ENCODE results near the gene DNAJC17.

Gene DNAJC17

DNA sequence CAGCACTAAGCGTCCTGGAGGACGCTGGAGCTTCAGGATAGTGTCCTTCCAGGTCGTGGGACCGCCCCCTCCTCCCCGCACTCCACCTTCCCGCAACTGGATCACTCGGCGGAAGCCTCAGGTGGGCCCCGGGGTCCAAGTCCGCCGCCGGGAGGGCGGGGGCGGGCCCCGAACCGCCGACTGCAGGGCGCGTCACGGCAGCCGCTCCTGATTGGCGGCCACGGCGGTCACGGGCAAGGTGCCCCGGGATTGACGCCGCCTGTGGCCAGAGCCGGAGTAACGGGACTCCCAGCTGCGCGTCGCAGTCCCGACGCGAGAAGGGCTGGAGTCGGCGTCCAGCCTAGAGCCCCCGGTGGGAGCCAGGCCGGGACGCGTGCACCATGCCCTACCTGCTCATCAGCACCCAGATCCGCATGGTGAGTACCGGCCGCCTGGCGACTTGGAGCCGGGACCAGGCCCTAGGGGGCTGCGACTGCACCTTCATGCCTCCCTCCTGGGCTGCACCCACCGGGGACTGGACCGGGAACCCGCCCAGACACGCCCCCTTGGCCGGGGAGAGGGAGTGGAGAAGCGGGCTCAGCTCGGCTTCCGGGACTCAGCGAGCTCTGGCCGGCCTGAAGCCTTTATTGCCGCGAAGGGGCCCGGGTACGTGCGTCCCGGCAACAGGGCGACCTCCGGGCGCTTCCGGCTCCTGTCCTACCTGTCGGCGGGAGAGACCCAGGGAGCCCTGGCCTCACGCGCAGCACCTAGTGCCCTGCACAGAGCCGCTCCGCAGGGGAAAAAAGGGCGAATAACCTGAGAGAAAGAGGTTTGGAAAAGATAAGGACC is 43.3 kb downstream of the DNAJC17 start, which contains the start of gene GCHFR:
Gene GCHFR (plus strand): TSS at position 268 of the 828 bp plus-strand sequence. CDS start 113 bp downstream, at position 381.
- peak; percentile 57 for DNase-seq

DNA sequence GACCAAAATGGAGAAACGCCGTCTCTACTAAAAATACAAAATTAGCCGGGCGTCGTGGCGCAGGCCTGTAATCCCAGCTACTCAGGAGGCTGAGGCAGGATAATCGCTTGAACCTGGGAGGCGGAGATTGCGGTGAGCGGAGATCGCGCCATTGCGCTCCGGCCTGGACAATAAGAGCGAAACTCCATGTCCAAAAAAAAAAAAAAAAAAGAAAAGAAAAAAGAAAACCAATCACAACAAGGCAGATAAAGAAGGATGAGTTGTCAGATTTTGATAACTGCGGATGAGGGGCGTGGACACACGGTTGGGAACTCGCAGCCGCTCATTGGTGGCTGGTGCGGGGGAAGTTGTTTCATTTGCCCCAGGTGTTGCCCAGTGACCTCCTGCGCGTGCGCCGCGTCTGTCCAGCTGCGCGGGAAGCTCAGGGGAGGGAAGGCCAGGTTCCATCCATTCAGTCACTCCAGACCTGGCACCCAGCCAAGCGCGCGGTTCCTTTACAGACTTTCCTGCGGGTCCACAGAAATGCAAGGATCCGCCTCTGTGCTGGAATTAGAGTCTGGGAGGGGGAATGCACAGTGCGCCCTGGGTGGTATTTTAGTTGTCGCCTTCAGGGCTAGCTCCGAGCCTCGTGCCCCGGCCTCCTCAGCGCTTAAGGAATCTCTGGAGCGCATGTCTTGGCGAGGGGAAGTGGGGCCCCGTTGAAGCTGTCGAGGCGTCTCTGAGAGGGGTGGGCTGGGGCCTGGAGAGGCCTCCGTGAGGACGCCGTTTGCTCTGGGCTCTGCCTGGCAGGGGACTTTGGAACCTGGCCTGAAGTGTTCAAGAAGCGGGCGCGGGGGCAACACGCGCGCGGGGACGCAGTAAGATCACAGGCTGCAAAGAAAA is 44.1 kb downstream of the DNAJC17 start:
- DNase-seq: no peak

DNA sequence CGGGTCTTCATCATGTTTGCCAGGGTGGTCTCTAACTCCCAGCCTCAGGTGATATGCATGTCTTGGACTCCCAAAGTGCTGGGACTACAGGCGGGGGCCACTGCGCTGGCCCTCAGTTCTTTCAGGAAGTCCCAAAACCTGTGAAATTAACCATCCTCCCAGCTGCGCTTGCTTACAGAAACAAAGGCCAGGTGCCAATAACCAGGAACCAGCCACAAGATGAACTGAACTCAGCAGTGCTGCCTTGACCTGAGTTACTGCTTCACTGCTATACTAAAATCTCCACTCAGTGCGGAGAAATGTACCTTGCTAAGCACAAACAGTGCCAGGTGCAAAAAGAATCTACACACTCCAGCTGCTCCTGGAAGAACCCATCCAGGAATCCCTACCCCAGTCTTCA is 47.3 kb downstream of the DNAJC17 start:
- no peak for DNase-seq

DNA sequence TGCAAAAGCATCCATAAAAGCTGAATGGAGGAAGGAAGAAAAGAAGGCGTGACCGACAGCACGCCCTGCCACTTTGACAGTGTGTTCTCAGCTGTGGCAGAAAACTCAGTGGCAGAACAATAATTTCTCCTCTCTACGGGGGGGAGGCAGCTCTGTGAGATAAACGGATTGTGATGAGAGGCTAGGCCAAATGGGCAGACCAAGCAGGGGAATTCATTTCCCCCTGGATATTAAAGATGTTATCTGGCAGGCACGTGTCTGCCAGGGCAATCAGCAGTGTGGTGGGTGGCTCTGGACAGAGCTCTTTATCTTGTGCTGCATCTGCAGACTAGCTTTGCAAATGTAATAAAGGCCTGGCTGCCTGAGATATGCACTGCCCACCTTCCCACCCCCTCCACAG is 50.3 kb downstream of the DNAJC17 start:
- no peak for DNase-seq

DNA sequence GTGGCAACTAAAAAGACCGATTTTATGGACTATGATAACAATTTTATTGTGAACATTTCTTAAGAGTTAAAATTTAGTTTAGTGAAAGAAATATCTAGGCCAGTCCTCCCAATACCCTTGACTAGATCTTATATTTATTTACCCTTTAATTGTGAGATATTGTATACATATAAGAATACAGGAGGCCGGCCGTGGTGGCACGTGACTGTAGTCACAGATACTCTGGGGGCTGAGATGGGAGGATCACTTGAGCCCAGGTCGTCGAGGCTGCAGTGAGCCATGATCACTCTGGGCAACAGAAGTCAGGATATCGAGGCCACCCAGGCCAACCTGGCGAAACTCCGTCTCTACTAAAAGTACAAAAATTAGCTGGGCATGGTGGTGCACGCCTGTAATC is 51.5 kb downstream of the DNAJC17 start:
- no peak for DNase-seq

DNA sequence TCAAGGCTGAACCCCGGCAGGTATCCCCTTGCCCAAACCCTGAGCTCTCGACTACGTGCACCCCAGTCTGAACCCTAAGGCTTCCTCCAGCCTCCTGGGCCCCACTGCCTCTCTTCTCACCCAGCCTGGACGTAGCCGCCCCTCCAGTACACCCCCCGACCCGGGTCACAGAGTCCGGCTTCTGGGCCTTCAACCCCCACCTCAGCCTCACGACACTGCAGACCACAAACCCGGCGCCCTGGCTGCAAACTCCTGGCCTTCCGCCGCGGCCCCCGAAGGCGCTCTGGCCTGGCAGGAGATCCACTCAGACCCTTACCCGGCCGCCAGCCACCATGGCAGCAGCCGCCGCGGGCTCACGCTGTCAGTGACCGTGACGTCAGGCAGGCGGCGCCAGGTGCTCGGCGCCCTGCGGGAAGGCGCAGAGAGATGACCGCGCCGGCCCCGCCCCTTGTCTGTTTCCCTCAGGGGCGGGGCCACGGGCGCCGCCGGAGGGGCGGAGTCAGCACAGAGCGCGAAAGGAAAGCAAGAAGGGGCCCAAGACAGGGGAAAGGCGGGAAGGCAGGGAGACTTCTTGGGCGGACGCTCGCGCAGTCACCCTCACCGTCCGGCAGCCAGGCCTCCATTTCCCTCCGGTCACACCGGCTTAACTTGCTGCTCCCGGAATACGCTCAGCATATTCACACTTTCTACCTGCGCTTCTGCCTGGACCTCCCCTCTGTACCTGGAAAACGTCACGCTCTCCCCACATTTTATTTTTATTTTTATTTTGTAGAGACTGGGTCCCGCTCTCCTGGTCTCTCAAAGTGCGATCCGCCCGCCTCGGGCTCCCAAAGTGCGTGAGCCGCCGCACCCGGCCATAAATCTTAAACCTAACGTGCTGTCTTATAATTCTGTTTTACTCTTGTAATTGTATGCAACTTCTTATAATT is 52.1 kb downstream of the DNAJC17 start, which contains the start of gene RMDN3:
Gene RMDN3 (minus strand): TSS at position 372 of the 929 bp plus-strand sequence. CDS start 471 bp downstream, outside the sequence.
- peak; percentile 91 for DNase-seq

DNA sequence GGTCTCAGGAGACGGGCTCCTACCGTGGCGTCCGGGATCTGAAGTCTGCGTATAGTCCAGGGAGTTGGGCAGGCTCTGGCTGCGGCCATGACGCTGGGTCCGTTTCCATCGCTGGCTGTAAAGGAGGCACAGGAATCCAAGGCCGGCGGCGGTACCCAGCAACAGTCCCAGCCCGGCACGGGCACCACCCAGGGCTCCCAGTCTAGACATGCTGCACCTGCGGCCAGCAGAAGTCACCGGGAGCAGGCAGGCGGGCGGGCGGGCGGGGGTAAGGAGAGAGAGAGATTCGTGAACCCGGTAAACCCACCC is 52.7 kb downstream of the DNAJC17 start:
- DNase-seq: no peak

DNA sequence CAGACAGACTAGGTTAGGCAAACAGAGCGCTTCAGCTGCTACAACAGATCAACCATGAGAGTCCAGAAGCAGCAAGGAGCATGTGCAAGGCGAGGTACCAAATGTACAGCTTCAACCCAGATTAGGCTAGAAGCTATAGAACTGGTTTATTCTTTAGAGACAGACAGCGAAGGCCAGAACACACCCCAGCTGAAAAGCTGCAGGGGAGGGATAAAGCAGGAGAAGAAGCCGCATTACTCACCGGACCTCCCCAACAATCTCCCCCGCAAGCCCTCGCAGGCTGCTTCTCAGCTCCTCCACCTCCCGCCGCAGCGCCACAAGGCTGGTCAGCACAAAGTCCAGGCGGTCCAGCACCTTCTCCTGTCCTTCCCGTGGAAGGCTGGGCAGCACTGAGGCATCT is 55.5 kb downstream of the DNAJC17 start:
- no peak for DNase-seq

DNA sequence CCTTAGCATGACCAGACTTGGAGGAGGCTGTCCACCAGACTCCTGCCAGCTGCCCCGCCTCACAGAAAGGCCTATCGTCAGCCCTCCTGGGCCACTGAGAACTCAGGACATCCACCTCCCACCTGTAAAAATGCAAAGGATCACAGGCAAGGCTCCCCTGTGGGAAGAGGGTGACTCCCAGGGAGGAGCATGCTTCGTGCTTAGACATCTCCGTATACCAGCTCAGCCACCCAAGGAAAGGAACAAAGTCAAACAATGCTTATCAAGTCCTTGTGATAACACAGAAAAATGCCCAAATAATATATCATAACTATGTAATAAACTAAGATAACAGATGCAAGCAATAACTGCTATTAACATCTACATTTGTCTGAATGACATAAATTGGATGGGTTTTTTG is 56.4 kb downstream of the DNAJC17 start:
- no peak for DNase-seq

DNA sequence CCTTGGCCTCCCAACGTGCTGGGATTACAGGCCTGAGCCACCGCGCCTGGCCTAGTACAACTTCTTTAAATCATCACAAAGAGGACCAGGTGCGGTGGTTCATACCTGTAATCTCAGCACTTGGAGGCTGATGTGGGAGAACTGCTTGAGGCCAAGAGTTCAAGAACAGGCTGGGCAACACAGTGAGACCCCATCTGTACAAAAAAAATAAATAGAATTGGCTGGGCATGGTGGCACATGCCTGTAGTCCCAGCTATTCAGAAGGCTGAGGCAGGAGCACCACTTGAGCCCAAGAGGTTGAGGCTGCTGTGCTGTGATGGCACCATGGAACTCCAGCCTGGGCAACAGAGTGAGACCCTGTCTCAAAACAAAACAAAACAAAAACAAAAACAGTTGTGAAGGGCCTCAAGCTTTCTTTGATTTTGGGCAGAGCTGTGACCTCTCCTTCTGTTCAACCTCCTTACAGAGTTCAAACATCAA is 58.1 kb downstream of the DNAJC17 start:
- no peak for DNase-seq

DNA sequence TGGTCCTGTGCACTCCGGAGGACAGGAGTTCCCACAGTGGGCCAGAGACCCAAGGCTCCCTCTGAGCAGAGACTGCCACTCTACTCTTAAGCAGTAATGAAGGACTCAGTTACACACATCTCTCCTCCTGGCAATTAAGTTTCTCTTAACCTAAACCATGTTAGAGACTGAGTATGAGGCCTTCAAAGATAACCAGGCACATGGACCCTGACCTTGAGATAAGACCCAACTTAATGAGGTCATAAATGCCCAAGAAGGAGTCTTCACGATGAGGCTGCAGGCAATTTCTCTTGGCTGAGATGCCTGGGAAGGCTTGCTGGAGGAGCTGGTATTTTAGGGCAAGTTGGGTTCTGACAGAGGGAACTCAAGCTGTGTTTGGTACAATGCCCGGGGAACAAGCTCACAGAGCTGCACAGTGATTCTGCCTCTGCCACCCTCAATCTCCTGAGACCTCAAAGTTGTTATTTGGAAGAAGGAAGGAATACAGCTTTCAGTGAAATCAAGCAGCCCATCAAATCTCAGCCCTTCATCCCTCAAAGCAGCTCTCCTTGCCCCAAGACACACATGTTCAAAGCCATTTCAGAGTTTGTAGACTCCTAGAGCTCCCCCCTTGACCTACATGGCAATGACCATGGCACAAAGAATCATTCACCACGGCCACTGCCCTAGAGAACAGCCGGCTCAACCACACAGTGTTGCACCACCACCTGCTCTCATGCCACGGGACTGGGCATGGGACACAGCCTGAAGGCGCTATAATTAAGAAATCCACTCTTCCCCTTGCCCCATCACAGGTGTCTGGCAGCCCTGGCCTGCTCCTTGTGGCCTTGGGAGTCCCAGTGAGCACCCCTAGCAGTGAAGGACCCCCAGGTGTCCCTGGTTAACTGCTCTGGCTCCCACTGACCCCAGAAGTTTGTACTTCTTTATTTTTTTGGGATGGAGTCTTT is 59.3 kb downstream of the DNAJC17 start:
- DNase-seq: no peak

DNA sequence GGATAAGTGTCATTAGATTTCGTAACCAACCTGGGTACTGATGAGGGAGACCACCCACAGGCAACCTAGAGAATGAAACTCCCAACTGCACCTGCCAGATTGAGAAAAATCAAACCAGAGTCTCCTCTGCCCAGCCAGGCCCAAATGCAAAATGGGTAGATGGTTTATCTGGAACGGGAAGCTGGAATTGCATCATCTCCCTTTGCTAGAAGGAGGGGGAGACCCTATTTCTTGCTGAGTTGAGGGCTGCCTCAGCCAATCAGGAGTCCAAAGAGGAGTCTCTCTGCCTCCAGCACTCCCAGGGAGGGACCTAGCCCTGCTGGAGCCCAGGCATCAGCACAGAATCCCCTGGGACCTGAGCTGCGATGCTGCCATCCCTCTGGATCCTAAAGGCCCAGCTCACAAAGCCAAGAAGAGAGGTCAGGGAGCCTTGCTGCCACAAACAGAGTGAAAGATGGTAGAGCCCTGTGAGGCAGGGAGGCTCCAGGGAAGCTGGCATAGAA is 60.3 kb downstream of the DNAJC17 start:
- DNase-seq: no peak

DNA sequence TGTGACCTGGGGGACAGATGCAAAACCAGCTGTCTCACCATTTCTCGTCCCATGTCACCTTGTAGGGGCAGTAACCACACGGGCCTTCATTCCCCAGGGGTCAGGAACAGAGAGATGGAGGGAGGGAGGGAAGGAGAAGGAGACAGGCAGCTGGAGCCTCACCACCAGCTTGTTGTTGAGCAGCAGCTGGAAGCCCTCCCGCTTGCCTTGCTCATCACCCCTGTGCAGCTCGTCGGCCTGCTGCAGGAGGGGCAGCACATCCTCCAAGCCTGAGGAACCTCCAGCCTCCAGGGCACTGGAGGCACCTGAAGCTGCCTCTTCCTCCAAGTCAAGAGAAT is 62.5 kb downstream of the DNAJC17 start:
- DNase-seq: no peak

DNA sequence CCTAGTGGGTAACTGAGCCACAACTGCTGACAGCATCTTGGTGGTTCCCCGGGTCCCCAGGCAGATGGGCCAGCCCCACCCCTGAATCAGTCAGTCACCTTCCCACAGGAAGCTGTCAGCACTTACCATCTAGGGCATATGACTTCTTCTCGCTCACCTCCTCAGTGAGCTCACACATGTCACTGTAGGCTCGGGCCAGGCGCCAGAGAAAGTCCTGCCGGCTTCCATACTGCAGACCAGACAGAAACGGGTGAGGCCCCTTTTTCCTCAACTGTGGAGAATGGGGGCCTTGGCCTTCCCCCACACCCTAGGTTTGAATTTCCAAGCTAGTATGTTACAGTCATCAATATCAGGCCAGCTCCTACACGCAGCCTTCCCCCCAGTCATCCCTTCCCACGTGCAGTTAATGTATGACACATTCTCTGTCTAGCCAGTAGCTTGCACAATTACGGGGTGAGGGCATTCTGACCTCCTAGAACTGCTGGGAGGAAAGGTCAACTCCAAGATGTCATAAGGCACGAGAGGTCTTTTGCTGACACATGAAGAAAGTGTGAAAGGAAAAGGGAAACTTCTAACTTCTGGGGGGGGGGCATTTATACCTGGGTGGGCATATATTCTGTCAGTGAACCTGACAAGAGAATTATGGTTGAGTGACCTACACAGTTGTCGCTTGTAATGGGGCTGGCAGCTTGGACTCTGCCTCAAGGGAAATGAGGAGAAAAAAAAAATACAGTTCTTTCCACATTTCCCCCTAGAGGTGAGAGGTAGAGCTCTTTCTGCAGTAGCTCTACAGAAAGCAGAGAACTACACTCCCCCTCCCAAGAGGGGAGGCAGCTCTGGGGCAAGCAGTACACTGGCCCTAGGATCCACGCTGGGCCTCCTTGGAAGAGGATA is 63.1 kb downstream of the DNAJC17 start:
- peak; percentile 70 for DNase-seq

DNA sequence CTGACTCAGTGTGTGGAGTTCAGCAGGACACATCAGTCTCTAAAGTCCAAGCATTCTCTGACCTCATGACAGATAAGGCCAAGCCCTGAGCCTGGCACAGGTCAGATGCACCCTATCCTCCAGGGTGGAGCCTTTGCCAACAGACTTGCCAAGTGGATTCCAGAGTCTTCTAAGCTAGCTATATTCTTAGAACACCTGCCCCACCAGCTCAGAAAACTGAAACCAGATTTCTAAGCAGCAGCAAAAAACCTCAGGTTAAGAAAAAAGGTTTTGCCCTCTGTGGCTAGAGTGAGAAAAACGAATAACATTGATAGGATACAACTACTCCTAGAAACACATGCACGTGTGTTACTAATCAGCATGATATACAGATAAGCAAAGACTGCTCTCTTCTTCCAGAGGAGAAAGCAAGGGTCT is 63.8 kb downstream of the DNAJC17 start:
- DNase-seq: no peak

DNA sequence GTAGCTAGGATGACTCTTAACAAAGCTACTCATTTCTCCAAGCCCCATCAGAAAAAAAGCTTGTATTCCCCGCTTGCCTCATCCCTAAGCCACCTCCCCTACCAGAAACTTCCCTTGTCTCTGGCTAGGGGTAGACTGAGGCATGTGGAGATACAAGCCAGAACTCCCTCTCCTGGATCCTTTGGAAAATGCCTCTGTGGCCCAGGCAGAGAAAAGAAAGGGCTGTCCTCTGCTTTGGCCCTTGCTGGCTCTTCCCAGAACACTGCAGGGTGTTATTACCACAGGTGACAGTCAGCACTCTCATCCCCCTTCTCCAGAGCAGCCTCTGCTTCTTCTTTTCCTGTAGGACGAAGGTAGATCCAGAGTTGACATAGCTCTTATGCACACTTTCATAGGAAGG is 67.4 kb downstream of the DNAJC17 start:
- no peak for DNase-seq

DNA sequence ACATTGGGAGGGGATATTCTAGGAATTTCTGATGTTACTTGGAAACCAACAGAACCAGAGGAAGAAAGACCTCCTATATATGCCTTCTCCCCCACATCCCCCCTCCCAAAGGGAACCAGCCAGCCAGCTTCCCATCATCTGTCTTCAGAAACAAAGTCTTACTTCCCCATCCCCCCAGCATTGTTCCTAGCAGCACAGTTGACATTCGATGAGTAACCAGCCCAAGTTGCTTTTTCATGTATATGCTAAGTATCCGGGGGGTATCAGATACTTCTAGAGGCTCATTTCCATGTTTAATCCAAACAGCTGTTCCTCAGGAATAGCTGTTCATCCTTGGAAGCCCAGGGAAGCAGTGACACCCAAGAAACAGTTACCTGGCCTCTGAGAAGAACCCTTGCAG is 68.2 kb downstream of the DNAJC17 start:
- no peak for DNase-seq

DNA sequence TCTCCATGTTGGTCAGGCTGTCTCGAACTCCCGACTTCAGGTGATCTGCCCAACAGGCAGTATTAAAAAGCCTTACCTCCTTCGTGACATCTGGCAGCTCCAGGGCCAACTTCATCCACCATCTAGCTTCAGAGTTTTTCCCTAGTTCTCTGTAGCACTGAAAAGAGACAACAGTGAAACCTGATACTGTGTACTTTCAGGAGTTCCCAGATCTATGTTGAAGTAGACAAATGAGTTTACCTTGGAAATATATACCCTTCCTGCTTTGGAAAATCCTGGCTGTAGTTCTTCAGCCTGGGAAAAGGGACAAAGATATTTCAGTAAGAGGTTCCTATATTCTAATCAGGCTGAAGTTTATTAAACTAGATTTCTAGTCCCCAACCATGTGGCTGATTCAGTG is 70.2 kb downstream of the DNAJC17 start:
- no peak for DNase-seq

DNA sequence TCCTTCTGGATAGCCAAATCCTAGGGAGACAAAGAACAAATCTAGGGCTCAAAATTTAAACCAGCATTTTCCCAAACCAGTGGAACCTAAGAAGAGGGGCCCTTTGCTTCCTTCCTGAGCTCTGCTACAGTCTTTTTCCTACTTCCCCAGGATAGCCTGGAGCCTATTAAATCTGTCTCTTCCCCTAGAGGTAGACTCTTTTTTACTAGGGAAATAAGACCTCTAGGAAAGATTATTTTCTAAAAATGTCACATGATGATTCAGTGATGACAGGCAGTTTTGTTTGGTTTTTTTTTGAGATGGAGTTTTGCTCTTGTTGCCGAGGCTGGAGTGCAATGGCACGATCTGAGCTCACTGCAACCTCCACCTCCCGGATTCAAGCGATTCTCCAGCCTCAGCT is 70.7 kb downstream of the DNAJC17 start:
- DNase-seq: no peak

DNA sequence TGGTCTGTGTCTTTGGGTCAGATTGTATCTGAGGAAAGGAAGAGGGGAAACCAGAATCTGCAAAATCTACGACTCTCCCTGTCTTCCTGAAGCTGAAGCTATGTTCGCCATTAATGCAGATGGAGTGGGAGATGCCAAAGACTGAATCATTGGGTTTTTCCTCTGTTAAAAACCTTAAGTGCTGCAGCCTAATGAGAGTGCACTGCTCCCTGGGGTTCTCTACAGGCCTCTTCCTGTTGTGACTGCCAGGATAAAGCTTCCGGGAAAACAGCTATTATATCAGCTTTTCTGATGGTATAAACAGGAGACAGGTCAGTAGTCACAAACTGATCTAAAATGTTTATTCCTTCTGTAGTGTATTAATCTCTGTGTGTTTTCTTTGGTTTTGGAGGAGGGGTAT is 76.2 kb downstream of the DNAJC17 start:
- no peak for DNase-seq

All from stimulated activated naive CD4-positive, alpha-beta T cell treated with Interleukin-2 at 50 U/mL for 16 hours (primary cell).